NCI-H2227 (cell line): ENCODE measurements around the gene FASTKD3.

Experiments used
- DNase-seq: peaks from one replicate; lab custom pipeline; 2025; ENCODE audit not compliant: unreplicated experiment; lab: John Stamatoyannopoulos, UW

FASTKD3 gene

GRCh38 chr5:7881091-7881490 lies 12.3 kb upstream of the FASTKD3 start:
- no peak for DNase-seq

DNA sequence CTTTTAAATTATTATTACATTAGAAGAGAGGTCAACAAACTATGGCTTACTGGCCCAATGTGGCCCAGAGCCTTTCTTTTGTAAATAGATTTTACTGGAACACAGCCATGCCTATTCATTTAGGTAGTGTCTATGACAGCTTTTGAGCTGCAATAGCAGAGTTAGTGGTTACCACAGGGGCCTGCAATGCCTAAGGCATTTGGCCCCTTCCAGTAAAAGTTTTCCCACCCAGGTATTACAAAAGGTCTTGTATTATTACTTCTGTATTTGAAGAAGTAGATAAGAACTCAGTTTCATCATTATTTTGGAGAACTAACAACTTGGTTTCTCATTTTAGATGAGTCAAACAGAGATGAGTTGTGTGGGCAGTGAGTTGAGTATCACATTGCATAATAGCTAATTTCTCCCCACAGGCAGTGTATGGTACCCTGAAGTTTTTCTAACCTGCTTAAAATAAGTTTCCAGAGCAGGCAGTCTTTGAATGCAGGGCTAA lies 9.6 kb upstream of the FASTKD3 start:
- DNase-seq, result no peak

DNA sequence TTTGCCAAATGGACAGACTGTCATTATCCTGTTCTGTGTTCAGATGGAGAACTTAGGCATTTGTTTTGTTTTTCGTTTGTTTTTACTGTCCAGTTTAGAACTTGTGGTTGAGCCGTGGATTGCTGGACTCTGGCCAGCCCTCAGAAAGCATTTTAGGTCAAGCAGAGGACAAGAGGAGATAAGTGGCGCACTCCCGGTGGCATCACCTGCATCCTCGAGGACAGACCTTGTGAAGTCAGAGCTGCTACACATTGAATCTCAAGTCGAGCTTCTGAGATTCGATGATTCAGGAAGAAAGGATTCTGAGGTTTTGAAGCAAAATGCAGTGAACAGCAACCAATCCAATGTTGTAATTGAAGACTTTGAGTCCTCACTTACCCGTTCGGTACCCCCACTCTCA lies 9.0 kb upstream of the FASTKD3 start:
- no peak for DNase-seq

GRCh38 chr5:7876867-7877266 lies 8.0 kb upstream of the FASTKD3 start:
- DNase-seq, result no peak

- no peak for DNase-seq
Observed at GRCh38 chr5:7875151-7875550, 6.3 kb upstream of the FASTKD3 start.

GRCh38 chr5:7874639-7875038 lies 5.8 kb upstream of the FASTKD3 start:
- no peak for DNase-seq

DNA sequence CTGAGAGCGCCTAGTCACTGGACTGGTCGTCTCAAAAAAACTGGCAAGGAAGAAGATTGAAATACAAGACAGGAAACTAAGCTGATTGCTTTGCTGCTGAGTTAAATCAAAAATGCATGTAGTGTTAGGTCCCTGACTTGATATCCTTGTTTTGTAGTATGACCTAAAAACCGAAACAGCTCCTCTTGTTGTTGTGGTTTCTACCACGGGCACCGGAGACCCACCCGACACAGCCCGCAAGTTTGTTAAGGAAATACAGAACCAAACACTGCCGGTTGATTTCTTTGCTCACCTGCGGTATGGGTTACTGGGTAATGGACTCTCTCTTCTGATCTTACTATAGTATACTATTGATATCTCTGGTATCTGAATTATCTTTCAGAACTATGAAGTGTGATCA lies 4.4 kb upstream of the FASTKD3 start:
- no peak for DNase-seq

DNA sequence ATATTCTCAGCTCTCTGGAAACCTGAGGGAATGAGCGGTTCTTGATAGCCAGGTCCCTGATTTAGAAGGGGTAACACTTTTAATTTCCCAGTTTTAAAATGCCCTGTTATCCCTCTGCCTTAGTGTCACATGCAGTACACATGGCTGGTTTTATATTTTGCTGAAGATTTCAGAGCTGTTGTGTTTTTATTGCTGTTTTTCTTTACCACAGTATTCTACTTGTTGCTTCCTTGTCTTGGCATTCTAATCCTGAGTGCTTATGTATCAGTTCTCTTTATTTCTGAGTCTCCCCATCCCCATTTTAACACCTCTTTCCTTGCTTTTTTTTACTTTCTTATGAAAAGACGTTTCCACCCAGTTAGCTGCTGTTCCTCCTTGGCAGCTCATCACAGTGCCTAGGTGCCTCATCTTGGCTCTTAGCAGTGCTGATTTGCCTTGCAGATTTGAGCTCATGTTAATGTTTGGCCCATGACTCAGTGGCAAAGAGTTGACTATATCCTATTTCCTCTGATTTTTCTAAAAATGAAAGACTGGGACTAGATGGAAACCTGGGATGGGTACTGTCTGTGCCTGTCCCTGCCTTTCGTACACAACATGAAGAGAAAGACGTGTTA lies 3.8 kb upstream of the FASTKD3 start:
- no peak for DNase-seq

DNA sequence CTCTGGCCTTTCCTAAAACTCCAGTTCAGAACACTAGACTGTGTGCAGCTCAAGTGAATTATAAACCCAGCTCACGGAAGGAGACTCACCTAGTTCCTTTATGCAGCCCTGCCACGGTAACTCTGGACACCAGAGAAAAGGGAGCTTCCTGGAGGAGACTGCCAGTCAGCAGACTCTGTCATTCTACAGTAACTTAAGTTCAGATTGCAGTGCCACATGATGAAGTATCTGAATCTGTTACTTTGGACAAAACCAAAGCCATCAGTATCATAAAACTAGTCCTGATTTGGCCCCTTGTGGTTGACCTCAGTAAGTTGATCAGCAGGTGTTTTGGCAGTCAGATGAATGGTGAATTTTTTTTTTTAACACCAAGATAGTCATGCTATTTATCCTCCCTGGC lies 2.8 kb upstream of the FASTKD3 start:
- DNase-seq, result no peak

DNA sequence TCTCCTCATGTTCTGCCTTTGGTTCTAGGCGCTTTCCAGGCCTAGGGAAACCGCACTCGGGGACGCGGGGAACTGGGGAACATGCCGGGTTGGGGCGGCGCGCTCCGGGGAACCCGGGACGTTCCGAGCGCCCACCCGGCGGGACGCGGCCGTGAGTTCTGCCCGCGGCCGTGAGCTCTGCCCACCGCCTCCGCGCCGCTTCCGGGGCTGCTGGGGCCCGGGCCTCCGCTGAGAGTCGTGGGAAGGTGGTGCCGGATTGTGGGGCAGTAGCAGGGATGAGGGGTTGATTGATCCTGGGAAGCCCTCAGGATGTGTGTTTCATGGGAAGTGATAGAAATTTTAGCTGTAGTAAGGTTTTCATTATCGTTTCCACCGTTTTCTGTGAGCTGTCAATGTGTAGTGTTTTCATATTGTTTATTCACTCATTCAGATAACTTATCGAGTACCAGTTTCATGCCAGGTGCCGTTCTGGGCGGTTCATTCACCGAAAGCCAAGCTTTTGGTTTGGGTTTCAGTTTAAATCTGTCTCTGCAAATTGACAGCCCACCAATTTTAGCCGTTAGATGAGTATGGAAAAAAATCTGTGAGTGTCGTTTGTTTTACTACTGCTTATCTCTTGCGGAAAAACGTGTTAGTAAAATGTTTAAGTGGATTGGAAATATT lies 774 bp upstream of the FASTKD3 start:
- DNase-seq, result peak; percentile 16

DNA sequence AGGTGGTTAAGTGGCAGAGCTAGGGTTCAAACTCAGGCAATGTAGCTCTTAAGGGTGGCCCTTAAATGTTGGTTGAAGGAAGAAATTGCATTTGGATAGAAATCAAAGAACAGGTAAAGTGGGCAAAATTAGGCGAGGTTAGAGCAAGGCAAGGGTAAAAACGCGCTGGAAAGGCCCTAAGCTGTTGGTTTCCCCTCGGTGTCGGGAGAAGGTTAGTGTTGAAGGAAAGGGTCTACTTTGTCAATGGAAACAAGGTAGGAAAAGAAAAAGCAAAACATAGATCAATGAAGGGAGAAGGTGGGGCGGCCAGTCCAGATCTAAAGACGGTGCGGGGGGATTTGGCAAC lies 431 bp downstream of the FASTKD3 start:
- DNase-seq, result no peak

DNA sequence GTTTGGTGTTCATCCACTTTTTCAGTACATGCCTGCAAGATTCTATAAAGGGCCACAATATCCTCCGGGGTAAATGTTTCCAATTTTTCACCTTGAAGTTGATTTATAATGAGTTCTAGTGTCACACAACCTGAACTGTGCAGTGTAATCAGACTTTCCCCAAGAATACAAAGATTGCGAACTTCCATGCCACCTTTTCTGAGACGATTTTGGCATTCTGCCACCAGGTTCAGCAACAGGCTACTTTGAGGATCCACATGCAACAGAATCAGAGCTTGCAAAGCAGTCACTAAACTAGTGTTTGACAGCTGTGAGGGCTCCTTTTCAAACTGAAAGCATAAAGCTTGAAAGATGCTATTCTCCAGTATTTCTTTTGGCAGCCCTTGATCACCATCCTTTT lies 1.6 kb downstream of the FASTKD3 start:
- DNase-seq, result no peak

DNA sequence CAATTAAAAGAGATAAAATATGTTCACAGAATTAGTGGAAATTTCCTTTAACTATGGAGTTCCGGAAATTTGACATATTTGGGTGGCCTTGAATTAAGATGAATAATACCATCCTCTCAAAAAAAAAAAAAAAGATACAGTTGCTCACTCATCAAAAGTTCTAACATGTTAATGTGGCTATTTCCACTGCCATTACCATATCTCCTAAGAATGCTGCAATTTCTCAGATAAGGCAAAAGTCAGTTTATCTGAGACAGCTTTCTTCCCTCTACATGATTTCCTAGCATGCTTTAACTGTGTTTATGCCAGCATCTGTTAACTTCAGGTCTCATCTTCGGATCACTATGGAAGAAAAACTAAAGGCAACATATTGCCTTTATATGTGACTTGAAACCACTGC lies 2.6 kb downstream of the FASTKD3 start:
- DNase-seq, result no peak

DNA sequence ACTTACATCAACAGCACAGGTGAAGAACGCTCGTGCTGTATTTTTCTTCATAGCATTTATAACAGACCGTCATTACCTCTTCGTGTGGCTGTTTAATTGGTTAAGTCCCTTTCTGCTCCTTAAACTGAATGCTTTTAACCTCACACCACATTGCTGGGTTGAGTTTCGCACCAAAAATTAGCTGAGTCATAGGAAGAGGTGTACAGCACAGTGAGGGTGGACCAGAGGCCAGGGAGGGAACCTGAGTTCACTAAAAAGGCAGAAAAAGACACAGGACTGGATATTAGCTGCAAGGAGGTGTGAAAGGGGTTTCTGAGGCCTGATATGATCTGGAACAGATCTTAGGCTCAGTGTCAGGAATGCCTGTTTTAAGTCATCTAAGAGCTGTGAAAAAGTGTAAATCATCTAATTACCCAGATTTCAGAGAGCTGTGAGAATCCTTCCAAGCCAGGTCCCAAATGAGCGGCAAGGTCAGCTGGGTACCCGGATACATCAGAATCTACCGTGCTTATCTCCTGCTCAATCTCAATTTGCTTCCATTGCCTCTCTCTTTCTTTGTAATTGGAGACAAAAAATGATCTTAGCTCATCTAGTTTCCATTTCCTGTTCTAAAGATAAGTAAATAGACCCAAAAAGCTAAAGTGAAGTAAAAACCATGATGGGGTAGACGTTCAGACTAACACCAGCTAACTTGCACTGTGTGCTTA lies 10.8 kb downstream of the FASTKD3 start:
- DNase-seq, result no peak

DNA sequence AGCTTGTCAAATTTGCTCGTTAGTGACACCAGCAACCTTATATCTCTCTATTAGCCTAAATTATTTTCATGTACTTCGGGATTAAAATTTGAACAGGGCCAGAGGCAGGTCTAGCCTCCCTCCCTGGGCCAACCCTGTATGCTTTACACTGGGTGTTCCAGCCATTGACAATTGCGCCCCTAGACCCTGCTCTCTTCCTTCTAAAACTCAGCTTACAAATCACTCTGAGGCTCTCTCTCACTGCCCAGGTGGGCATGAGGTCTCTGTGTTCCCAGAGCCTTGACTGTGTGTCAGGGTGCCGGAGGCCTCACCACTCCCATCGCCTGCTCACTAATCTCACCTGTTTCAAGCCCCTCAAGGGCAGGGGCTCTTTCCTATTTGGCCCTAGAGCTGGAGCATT lies 11.5 kb downstream of the FASTKD3 start:
- DNase-seq, result no peak

- DNase-seq, result peak; percentile 47
Observed at GRCh38 chr5:7856855-7857254, 12.0 kb downstream of the FASTKD3 start.

GRCh38 chr5:7855611-7856010 lies 13.2 kb downstream of the FASTKD3 start:
- DNase-seq, result no peak

GRCh38 chr5:7852988-7853387 lies 15.8 kb downstream of the FASTKD3 start:
- no peak for DNase-seq

DNA sequence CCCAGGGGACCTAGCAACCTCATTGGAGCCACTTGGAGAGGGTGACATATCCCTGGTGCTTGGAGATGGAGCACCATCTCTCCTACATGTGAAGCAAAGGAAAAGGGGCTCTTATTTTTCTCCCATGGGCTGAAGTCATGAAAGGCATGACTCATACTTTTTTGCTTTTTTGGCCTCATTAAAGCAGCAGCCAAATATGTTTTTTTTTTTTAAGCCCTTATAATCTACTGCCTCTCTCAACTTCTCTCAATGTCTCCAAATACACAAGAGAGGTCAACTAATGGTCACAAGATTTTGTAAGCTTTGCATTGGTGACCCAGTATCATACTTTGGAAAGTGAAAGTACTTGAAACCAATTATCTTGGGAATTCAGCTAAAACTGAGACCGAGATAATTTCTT lies 16.3 kb downstream of the FASTKD3 start:
- no peak for DNase-seq

GRCh38 chr5:7851617-7852289 lies 17.1 kb downstream of the FASTKD3 start:
- DNase-seq, result no peak

DNA sequence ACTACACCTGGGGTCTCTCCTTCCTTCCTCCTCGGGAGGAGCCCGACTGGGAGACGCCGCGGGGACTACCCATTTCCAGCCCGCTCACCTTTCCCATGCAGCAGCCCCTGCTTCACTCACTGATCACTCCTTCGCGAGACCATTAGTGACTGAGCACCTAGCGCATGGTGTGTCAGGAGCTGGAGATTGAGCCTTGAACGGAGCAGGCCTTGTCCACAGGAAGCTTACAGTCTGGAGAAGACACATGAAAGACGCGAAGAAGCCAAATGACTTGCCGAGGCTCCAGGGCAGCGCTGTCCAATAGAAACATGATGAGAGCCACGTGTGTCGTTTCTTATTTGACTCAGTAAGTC lies 17.6 kb downstream of the FASTKD3 start:
- no peak for DNase-seq
